GM19455 (cell line): ENCODE data around the gene LUZP2.

Experiments used
- ATAC-seq: cut with Tn5 transposase; IDR thresholded peaks from one replicate; pipeline ENCODE4 v1.9.1; 2021; ENCODE audit not compliant: unreplicated experiment

LUZP2 gene

GRCh38 chr11:24496736-24497725 lies at the start of gene LUZP2:
LUZP2 (plus strand) TSS chr11:24497053.
- ATAC-seq = no peak

GRCh38 chr11:24453129-24453718 lies 43.6 kb upstream of the LUZP2 start:
- no peak for ATAC-seq

- ATAC-seq = no peak
Measured at GRCh38 chr11:24457985-24458384, 38.9 kb upstream of the LUZP2 start.

- no peak for ATAC-seq
Measured at GRCh38 chr11:24470431-24470830, 26.4 kb upstream of the LUZP2 start.

- ATAC-seq = no peak
Measured at GRCh38 chr11:24471084-24471483, 25.8 kb upstream of the LUZP2 start.

- ATAC-seq = no peak
Measured at GRCh38 chr11:24478718-24479117, 18.1 kb upstream of the LUZP2 start.

GRCh38 chr11:24489477-24489876 lies 7.4 kb upstream of the LUZP2 start:
- ATAC-seq = no peak

GRCh38 chr11:24496386-24496735 lies 492 bp upstream of the LUZP2 start:
- no peak for ATAC-seq

- no peak for ATAC-seq
Measured at GRCh38 chr11:24497831-24498230, 978 bp downstream of the LUZP2 start.

GRCh38 chr11:24502425-24502824 lies 5.6 kb downstream of the LUZP2 start:
- ATAC-seq = no peak

GRCh38 chr11:24509114-24509513 lies 12.3 kb downstream of the LUZP2 start:
- ATAC-seq = no peak

GRCh38 chr11:24511511-24511910 lies 14.7 kb downstream of the LUZP2 start:
- ATAC-seq = no peak

GRCh38 chr11:24513479-24514218 lies 16.8 kb downstream of the LUZP2 start:
- ATAC-seq = no peak

GRCh38 chr11:24514219-24514594 lies 17.4 kb downstream of the LUZP2 start:
- ATAC-seq = no peak

- no peak for ATAC-seq
Measured at GRCh38 chr11:24515632-24516031, 18.8 kb downstream of the LUZP2 start.

- ATAC-seq = no peak
Measured at GRCh38 chr11:24516638-24517037, 19.8 kb downstream of the LUZP2 start.

- ATAC-seq = no peak
Measured at GRCh38 chr11:24521601-24522000, 24.7 kb downstream of the LUZP2 start.

GRCh38 chr11:24524156-24524555 lies 27.3 kb downstream of the LUZP2 start:
- no peak for ATAC-seq

- ATAC-seq = no peak
Measured at GRCh38 chr11:24531528-24531927, 34.7 kb downstream of the LUZP2 start.

GRCh38 chr11:24543771-24544170 lies 46.9 kb downstream of the LUZP2 start:
- ATAC-seq = no peak

- no peak for ATAC-seq
Measured at GRCh38 chr11:24556693-24557092, 59.8 kb downstream of the LUZP2 start.

GRCh38 chr11:24559315-24559714 lies 62.5 kb downstream of the LUZP2 start:
- ATAC-seq = no peak
